DOHH2 (cell line): ENCODE results near the gene PRRC2C.
"Not testable (repeated sequence)": the region's sequence is repeated elsewhere in the genome, so short reads cannot be mapped to it uniquely, and the experiment has no call there.

Source experiments
- H3F3A ChIP-seq: fragments of 200-600 bp; sonication (generic), shearing (Covaris generic); 2 replicates; pipeline ENCODE4 v1.6.0; 2016; ENCODE audit warnings: antibody characterized with exemption, mild to moderate bottlenecking; ENCODE audit not compliant: control insufficient read depth, insufficient read depth
- H3K27ac ChIP-seq: fragments of 200-600 bp; sonication (generic); 2 replicates; pipeline ENCODE4 v1.5.1; 2014; ENCODE audit warnings: low read depth, mild to moderate bottlenecking, low read length, moderate library complexity
- H3K27me3 ChIP-seq: fragments of 200-600 bp; sonication (generic); 2 replicates; pipeline ENCODE4 v1.6.1; 2014; ENCODE audit warnings: mild to moderate bottlenecking, low read length, mixed read lengths; ENCODE audit not compliant: control insufficient read depth
- H3K36me3 ChIP-seq: fragments of 200-600 bp; sonication (generic); 2 replicates; pipeline ENCODE4 v1.6.1; 2014; ENCODE audit warnings: mild to moderate bottlenecking, low read length, moderate library complexity, mixed read lengths; ENCODE audit not compliant: control insufficient read depth
- H3K4me1 ChIP-seq: fragments of 200-600 bp; sonication (generic); 2 replicates; pipeline ENCODE4 v1.6.1; 2014; ENCODE audit warnings: mild to moderate bottlenecking, low read length, mixed read lengths; ENCODE audit not compliant: control insufficient read depth
- H3K4me2 ChIP-seq: fragments of 200-600 bp; sonication (generic); 2 replicates; pipeline ENCODE4 v1.6.0; 2014; ENCODE audit warnings: mild to moderate bottlenecking, low read length, moderate library complexity
- H3K4me3 ChIP-seq: fragments of 200-600 bp; sonication (generic); 2 replicates; pipeline ENCODE4 v1.5.1; 2014; ENCODE audit warnings: mild to moderate bottlenecking, low read length, mixed read lengths
- H3K79me2 ChIP-seq: fragments of 200-600 bp; sonication (generic); 2 replicates; pipeline ENCODE4 v1.6.1; 2014; ENCODE audit warnings: mild to moderate bottlenecking, low read length, mixed read lengths; ENCODE audit not compliant: control insufficient read depth
- H3K9me2 ChIP-seq: fragments of 200-600 bp; sonication (generic); replicated peaks from 2 replicates; pipeline ENCODE4 v1.6.1; 2014; ENCODE audit warnings: mild to moderate bottlenecking, low read length, mixed read lengths; ENCODE audit not compliant: control insufficient read depth
- H3K9me3 ChIP-seq: fragments of 200-600 bp; sonication (generic); 2 replicates; pipeline ENCODE4 v1.6.1; 2014; ENCODE audit warnings: antibody characterized with exemption, low read length, mixed read lengths; ENCODE audit not compliant: control insufficient read depth, insufficient read depth
- H4K20me1 ChIP-seq: fragments of 200-600 bp; sonication (generic); 2 replicates; pipeline ENCODE4 v1.6.0; 2014; ENCODE audit warnings: low read depth, mild to moderate bottlenecking, antibody characterized with exemption, low read length, moderate library complexity; ENCODE audit not compliant: control insufficient read depth, insufficient read depth
- EZH2phosphoT487 ChIP-seq: fragments of 200-600 bp; sonication (generic); IDR thresholded peaks from 2 replicates; pipeline ENCODE4 v1.6.1; 2017; ENCODE audit warnings: borderline replicate concordance, mild to moderate bottlenecking, antibody characterized with exemption, low read length, moderate library complexity, mixed read lengths
- TF ChIP-seq, protein P1 (sequence below): fragments of 200-600 bp; sonication (generic); IDR thresholded peaks from one replicate; pipeline ENCODE4 v1.5.1; 2014; ENCODE audit warnings: antibody characterized with exemption, mild to moderate bottlenecking, low read depth, low read length; ENCODE audit not compliant: poor library complexity, severe bottlenecking

PRRC2C gene

DNA sequence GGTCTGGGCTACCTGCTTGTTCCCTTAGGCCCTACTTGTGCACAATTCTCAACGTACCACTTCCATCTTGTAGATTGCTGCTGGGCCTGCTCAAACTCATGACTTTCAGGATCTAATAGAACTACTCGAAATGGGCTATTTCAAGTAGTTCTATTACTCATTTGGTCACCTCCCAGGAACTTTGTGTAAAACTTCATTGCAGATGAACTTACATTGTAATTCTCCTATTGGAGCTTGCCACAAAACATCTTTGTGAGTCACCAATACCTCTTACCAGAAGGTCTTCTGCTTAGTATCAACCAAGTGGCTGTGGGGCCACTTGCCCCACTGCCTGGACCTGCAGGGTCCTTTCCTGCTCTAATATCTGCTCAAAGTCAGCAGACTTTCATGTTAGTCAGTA is 126.0 kb downstream of the PRRC2C start:
- Histone ChIP-seq H3K9me3 (no peaks in the 10 kb centered on the region), H3K27me3 (no peaks in the 10 kb centered on the region), H4K20me1 (no peaks in the 10 kb centered on the region), H3K4me3 (no peak overlapping the region), H3K4me2 (no peak overlapping the region), H3K79me2 (no peaks in the 10 kb centered on the region), H3K27ac (no peak overlapping the region), H3F3A (no peaks in the 10 kb centered on the region), H3K36me3 (no peaks in the 10 kb centered on the region), H3K9me2 (no peaks in the 10 kb centered on the region), H3K4me1 (no peaks in the 10 kb centered on the region)
- TF ChIP-seq, protein P1, sequence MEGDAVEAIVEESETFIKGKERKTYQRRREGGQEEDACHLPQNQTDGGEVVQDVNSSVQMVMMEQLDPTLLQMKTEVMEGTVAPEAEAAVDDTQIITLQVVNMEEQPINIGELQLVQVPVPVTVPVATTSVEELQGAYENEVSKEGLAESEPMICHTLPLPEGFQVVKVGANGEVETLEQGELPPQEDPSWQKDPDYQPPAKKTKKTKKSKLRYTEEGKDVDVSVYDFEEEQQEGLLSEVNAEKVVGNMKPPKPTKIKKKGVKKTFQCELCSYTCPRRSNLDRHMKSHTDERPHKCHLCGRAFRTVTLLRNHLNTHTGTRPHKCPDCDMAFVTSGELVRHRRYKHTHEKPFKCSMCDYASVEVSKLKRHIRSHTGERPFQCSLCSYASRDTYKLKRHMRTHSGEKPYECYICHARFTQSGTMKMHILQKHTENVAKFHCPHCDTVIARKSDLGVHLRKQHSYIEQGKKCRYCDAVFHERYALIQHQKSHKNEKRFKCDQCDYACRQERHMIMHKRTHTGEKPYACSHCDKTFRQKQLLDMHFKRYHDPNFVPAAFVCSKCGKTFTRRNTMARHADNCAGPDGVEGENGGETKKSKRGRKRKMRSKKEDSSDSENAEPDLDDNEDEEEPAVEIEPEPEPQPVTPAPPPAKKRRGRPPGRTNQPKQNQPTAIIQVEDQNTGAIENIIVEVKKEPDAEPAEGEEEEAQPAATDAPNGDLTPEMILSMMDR, result no peak
- no peak for TF ChIP-seq EZH2phosphoT487

DNA sequence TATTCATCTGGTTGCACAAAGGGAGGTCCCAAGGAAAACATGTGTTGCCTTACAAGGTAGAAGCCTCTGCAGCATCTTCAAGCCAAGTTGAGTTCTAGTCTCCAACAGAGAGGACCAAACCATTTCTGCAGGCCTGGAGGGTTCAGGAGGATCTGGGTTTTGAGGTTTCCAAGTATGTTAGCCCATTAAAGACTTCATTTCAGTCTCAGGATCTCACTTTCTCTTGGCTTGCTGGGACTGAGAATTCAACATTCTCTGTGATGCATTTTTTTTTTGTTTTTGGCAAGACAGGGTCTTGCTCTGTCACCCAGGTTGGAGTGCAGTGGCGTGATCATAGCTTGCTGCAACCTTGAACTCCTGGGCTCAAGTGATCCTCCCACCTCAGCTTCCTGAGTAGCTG is 128.0 kb downstream of the PRRC2C start:
- Histone ChIP-seq H3K36me3 (no peaks in the 10 kb centered on the region), H3K27ac (no peak overlapping the region), H3K79me2 (no peaks in the 10 kb centered on the region), H3K9me3 (no peaks in the 10 kb centered on the region), H3K4me1 (no peaks in the 10 kb centered on the region), H3K4me2 (no peak overlapping the region), H4K20me1 (no peaks in the 10 kb centered on the region), H3K4me3 (no peak overlapping the region), H3K9me2 (no peaks in the 10 kb centered on the region), H3F3A (no peaks in the 10 kb centered on the region), H3K27me3 (no peaks in the 10 kb centered on the region)
- TF ChIP-seq EZH2phosphoT487, result no peak
- TF ChIP-seq, protein P1, result no peak

DNA sequence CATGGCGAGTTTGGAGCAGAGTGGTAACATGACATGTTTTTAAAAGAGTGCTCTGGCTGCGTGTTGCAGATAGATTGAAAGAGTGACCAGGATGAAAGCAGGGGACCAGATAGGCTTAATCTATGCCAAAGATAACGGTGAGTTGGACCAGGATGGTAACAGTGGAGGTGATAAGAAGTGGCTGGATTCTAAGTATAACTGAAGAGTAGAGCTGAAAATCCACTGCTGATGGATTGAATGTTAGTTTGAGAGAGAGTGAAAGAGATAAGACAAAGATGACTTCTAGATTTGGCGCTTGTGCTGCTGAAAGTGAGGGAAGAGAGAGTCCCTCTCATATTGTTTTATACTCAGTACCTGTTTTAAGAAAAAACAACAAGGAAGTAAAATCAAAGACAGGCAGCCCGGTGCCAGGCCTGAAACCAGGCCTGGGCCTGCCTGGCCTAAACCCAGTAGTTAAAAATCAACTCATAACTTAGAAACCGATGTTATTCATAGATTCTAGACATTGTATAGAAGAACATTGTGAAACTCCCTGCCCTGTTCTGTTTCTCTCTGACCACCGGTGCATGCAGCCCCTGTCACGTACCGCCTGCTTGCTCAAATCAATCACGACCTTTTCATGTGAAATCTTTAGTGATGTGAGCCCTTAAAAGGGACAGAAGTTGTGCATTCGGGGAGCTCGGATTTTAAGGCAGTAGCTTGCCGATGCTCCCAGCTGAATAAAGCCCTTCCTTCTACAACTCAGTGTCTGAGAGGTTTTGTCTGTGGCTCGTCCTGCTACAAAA is 130.0 kb downstream of the PRRC2C start:
- not testable (repeated sequence) for H4K20me1 ChIP-seq, H3K4me3 ChIP-seq, H3F3A ChIP-seq, H3K27ac ChIP-seq, H3K9me2 ChIP-seq, H3K27me3 ChIP-seq, H3K36me3 ChIP-seq, H3K4me2 ChIP-seq, H3K9me3 ChIP-seq, H3K4me1 ChIP-seq, H3K79me2 ChIP-seq

DNA sequence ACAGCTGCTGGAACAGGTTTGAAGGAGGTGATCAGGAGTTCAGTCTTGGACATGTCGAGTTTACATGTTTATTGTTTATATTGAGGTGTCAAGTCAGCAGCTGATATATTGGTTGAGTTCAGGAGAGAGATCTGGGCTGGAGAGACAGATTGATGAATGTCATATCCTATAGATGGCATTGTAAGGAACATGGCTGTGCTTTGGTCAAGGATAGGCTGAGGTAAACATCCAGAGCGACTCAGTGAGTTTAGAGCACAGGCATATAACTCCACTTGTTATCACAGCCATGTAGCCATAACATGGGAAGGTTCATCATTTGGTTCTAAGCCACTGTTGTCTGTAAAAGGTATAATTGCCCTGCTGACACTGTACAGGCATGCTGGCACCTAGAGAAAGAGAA is 131.3 kb downstream of the PRRC2C start:
- H3K9me3 ChIP-seq, result no peaks in the 10 kb centered on the region
- H3K4me2 ChIP-seq, result no peak overlapping the region
- H3F3A ChIP-seq, result no peaks in the 10 kb centered on the region
- H3K36me3 ChIP-seq, result no peaks in the 10 kb centered on the region
- H3K4me3 ChIP-seq, result no peak overlapping the region
- no peak overlapping the region for H3K27ac ChIP-seq
- H4K20me1 ChIP-seq, result no peaks in the 10 kb centered on the region
- H3K27me3 ChIP-seq, result no peaks in the 10 kb centered on the region
- H3K79me2 ChIP-seq, result no peaks in the 10 kb centered on the region
- TF ChIP-seq, protein P1, result no peak
- no peak for TF ChIP-seq EZH2phosphoT487
- H3K9me2 ChIP-seq, result no peaks in the 10 kb centered on the region
- no peaks in the 10 kb centered on the region for H3K4me1 ChIP-seq
